PC-9 (cell line): ENCODE measurements around the gene TDP1. TPM values are rescaled to one million over a fixed set of nuclear protein-coding genes. Genes with fewer than 3 reads are reported as not detected.

Experiments used
- BruUV-seq: library from RNA; stranded (reverse); fragments of 400-500 nt; replicated peaks from 2 replicates; lab custom pipeline; 2021; lab: Mats Ljungman, UMichigan
- CTCF ChIA-PET: fragments of 300-600 bp; sonication (Branson Sonifier 250); formaldehyde crosslinking; loops from one replicate; lab custom pipeline; 2022; ENCODE audit warnings: antibody characterized with exemption; lab: Charles Lee
- POLR2A ChIA-PET: fragments of 300-600 bp; sonication (Branson Sonifier 250); formaldehyde crosslinking; loops from one replicate; lab custom pipeline; 2022; ENCODE audit warnings: antibody characterized with exemption; ENCODE audit not compliant: unreplicated experiment; lab: Charles Lee
- DNase-seq, 2 experiments: peaks; one replicate each; pipeline versions ENCODE4 v3.0.0 to v3.0.0-alpha.2; 2015 to 2022; ENCODE audit warnings: mixed read lengths in 1 of 2
- H2AFZ ChIP-seq: fragments of 200-600 bp; sonication (generic); 2 replicates; pipeline ENCODE4 v1.8.1; 2017; ENCODE audit warnings: antibody characterized with exemption
- H3F3A ChIP-seq: fragments of 200-600 bp; sonication (generic); 2 replicates; pipeline ENCODE4 v1.8.1; 2017; ENCODE audit warnings: antibody characterized with exemption, mild to moderate bottlenecking, low read depth; ENCODE audit not compliant: insufficient read depth
- H3K27ac ChIP-seq: fragments of 200-600 bp; sonication (generic); 2 replicates; pipeline ENCODE4 v1.6.1; 2016; ENCODE audit warnings: mixed run types
- H3K27me3 ChIP-seq: fragments of 200-600 bp; sonication (generic); 2 replicates; pipeline ENCODE4 v1.6.1; 2016; ENCODE audit warnings: low read depth, mixed run types; ENCODE audit not compliant: insufficient read depth
- H3K36me3 ChIP-seq: fragments of 200-600 bp; sonication (generic); 2 replicates; pipeline ENCODE4 v1.6.1; 2016; ENCODE audit warnings: low read depth, mixed run types
- H3K4me1 ChIP-seq: fragments of 200-600 bp; sonication (generic); replicated peaks from 2 replicates; pipeline ENCODE4 v1.6.1; 2016; ENCODE audit warnings: mixed run types; ENCODE audit not compliant: insufficient read depth
- H3K4me2 ChIP-seq: fragments of 200-600 bp; sonication (generic); 2 replicates; pipeline ENCODE4 v1.6.1; 2017; ENCODE audit warnings: mixed run types
- H3K4me3 ChIP-seq: fragments of 200-600 bp; sonication (generic); 2 replicates; pipeline ENCODE4 v1.6.1; 2016; ENCODE audit warnings: mixed run types
- H3K79me2 ChIP-seq: fragments of 200-600 bp; sonication (generic); 2 replicates; pipeline ENCODE4 v1.6.1; 2017; ENCODE audit warnings: low read depth, mixed run types
- H3K9me2 ChIP-seq: fragments of 200-600 bp; sonication (generic); 2 replicates; pipeline ENCODE4 v1.8.1; 2017; ENCODE audit warnings: mild to moderate bottlenecking; ENCODE audit not compliant: insufficient read depth
- H3K9me3 ChIP-seq: fragments of 200-600 bp; sonication (generic); 2 replicates; pipeline ENCODE4 v1.8.1; 2016; ENCODE audit warnings: low read depth; ENCODE audit not compliant: insufficient read depth
- H4K20me1 ChIP-seq: fragments of 200-600 bp; sonication (generic); 2 replicates; pipeline ENCODE4 v1.8.1; 2017; ENCODE audit not compliant: insufficient read depth
- CTCF ChIP-seq: fragments of 200-600 bp; sonication (generic); conservative IDR thresholded peaks from 2 replicates; pipeline ENCODE4 v1.6.1; 2017; ENCODE audit warnings: mixed run types, antibody characterized with exemption, mild to moderate bottlenecking, moderate library complexity
- EZH2 ChIP-seq: fragments of 200-600 bp; sonication (generic); IDR thresholded peaks from 2 replicates; pipeline ENCODE4 v1.8.0; 2017; ENCODE audit warnings: antibody characterized with exemption, low read depth
- intact Hi-C: fragments of 100-400 bp; cut with micrococcal nuclease; formaldehyde crosslinking; loops from one replicate; pipeline ENCODE4 v1.10.0; 2022; ENCODE audit not compliant: unreplicated experiment
- total RNA-seq: library from RNA; stranded (reverse); gene quantifications from 2 replicates; pipeline ENCODE4 v1.2.3, GENCODE V29; 2021

TDP1 gene
- total RNA-seq, 1 experiment from 2014 or later, result 12.8 TPM

GRCh38 chr14:89992273-89992672 is 36.5 kb downstream of the TDP1 start:
- Histone ChIP-seq H3K27ac (no peak overlapping the region), H3K79me2 (no peaks in the 10 kb centered on the region), H3K27me3 (no peaks in the 10 kb centered on the region), H3F3A (no peaks in the 10 kb centered on the region), H4K20me1 (no peaks in the 10 kb centered on the region), H3K36me3 (0 out of 2 replicates have a peak, but pooled peaks cover 3% of the 10 kb centered on the region), H2AFZ (no peak overlapping the region), H3K9me2 (no peaks in the 10 kb centered on the region), H3K9me3 (no peaks in the 10 kb centered on the region), H3K4me3 (no peak overlapping the region), H3K4me2 (no peak overlapping the region), H3K4me1 (no peaks in the 10 kb centered on the region)
- TF ChIP-seq CTCF, result no peak
- TF ChIP-seq EZH2, result no peak
- no TSS peak for BruUV-seq
- ChIA-PET CTCF (no interaction called here), POLR2A (no interaction called here)
- no peak for DNase-seq
- intact Hi-C loops, result no loop called here

DNA sequence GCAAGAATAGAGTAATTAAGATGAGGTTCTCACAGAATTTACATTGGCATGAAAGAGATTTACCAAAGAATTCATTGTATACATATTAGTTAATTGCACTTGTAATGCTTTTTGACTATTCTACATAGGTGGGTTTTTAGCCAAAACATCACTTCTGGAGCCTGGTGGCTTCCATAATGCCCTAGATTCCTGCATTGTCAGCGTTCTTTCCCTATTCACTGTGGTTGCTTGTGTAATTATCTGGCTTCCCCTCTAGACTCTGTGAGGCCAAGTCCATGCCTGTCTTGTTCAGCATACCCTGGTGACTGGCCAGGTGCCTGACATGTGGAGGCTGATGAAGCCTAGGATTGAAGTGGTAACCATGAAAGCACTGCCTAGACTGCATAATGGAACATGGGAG is 41.2 kb downstream of the TDP1 start:
- ChIA-PET CTCF (no interaction called here), POLR2A (no interaction called here)
- H3F3A ChIP-seq, result no peaks in the 10 kb centered on the region
- no peaks in the 10 kb centered on the region for H3K27me3 ChIP-seq
- no TSS peak for BruUV-seq
- H3K4me1 ChIP-seq, result no peaks in the 10 kb centered on the region
- TF ChIP-seq CTCF (no peak), EZH2 (no peak)
- no peaks in the 10 kb centered on the region for H4K20me1 ChIP-seq
- H3K4me3 ChIP-seq, result no peak overlapping the region
- no peaks in the 10 kb centered on the region for H3K9me3 ChIP-seq
- no peak overlapping the region for H2AFZ ChIP-seq
- no peak overlapping the region for H3K4me2 ChIP-seq
- H3K79me2 ChIP-seq, result no peaks in the 10 kb centered on the region
- H3K9me2 ChIP-seq, result no peaks in the 10 kb centered on the region
- intact Hi-C loops, result no loop called here
- 0 out of 2 replicates have a peak, but pooled peaks cover 3% of the 10 kb centered on the region for H3K36me3 ChIP-seq
- H3K27ac ChIP-seq, result no peak overlapping the region
- no peak for DNase-seq

- ChIA-PET POLR2A (no interaction called here), CTCF (no interaction called here)
- Histone ChIP-seq H3K79me2 (no peaks in the 10 kb centered on the region), H3K4me3 (no peak overlapping the region), H3K9me2 (no peaks in the 10 kb centered on the region), H3K9me3 (no peaks in the 10 kb centered on the region), H4K20me1 (no peaks in the 10 kb centered on the region), H3F3A (no peaks in the 10 kb centered on the region), H3K36me3 (no peaks in the 10 kb centered on the region), H3K27ac (no peak overlapping the region), H3K27me3 (no peaks in the 10 kb centered on the region), H3K4me2 (no peak overlapping the region), H2AFZ (no peak overlapping the region), H3K4me1 (no peaks in the 10 kb centered on the region)
- TF ChIP-seq CTCF (no peak), EZH2 (no peak)
- DNase-seq, result no peak
- BruUV-seq, result no TSS peak
- intact Hi-C loops, result no loop called here
These were observed 45.2 kb downstream of the TDP1 start for GRCh38 chr14:90000935-90001334.
